ENCODE measurements around the gene AKAP12. TPM values are rescaled to one million over a fixed set of nuclear protein-coding genes. Genes with fewer than 3 reads are reported as not detected.

Gene AKAP12
- total RNA-seq, 1 experiment from 2014 or later = 109 TPM

GRCh38 chr6:151263035-151263434 is 23.3 kb downstream of the AKAP12 start:
- H2AFZ ChIP-seq (ENCODE audit: low read length) = no peak overlapping the region
- H3K36me3 ChIP-seq (ENCODE audit: low read depth, low read length) = no peaks in the 10 kb centered on the region
- no peaks in the 10 kb centered on the region for H3K9me3 ChIP-seq (ENCODE audit: low read length)
- H3K9me2 ChIP-seq (replicated peaks; ENCODE audit: low read length) = no peaks in the 10 kb centered on the region
- TF ChIP-seq, protein P1, sequence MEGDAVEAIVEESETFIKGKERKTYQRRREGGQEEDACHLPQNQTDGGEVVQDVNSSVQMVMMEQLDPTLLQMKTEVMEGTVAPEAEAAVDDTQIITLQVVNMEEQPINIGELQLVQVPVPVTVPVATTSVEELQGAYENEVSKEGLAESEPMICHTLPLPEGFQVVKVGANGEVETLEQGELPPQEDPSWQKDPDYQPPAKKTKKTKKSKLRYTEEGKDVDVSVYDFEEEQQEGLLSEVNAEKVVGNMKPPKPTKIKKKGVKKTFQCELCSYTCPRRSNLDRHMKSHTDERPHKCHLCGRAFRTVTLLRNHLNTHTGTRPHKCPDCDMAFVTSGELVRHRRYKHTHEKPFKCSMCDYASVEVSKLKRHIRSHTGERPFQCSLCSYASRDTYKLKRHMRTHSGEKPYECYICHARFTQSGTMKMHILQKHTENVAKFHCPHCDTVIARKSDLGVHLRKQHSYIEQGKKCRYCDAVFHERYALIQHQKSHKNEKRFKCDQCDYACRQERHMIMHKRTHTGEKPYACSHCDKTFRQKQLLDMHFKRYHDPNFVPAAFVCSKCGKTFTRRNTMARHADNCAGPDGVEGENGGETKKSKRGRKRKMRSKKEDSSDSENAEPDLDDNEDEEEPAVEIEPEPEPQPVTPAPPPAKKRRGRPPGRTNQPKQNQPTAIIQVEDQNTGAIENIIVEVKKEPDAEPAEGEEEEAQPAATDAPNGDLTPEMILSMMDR (conservative IDR thresholded peaks at IDR 0.05; ENCODE audit: low read depth, low read length) = no peak
- TF ChIP-seq EZH2phosphoT487 (IDR thresholded peaks at IDR 0.05; ENCODE audit: borderline replicate concordance, low read length) (no peak), EZH2 (IDR thresholded peaks at IDR 0.05; ENCODE audit: low read length, unreplicated experiment) (no peak)
- CTCF ChIA-PET = no interaction called here
- no peaks in the 10 kb centered on the region for H4K20me1 ChIP-seq (ENCODE audit: low read length)
- no peak overlapping the region for H3K9ac ChIP-seq (ENCODE audit: low read length)
- no peaks in the 10 kb centered on the region for H3K79me2 ChIP-seq (ENCODE audit: low read length)
- H3K4me2 ChIP-seq (ENCODE audit: low read length) = no peak overlapping the region
- intact Hi-C loops (cut with micrococcal nuclease) = no loop called here
- no peak overlapping the region for H3K27ac ChIP-seq (ENCODE audit: low read length)
- H3K4me1 ChIP-seq (ENCODE audit: insufficient read depth, low read length) = no peaks in the 10 kb centered on the region
- ATAC-seq (no peak), DNase-seq (no peak)
- no peaks in the 10 kb centered on the region for H3F3A ChIP-seq (ENCODE audit: low read length, unreplicated experiment)
- H3K27me3 ChIP-seq (ENCODE audit: low read length) = no peaks in the 10 kb centered on the region
- BruUV-seq (replicated peaks) = no TSS peak
- H3K4me3 ChIP-seq (ENCODE audit: low read length) = no peak overlapping the region
- POLR2A ChIA-PET (ENCODE audit: unreplicated experiment) = no interaction called here

GRCh38 chr6:151263967-151264366 is 24.2 kb downstream of the AKAP12 start:
- ChIA-PET POLR2A (ENCODE audit: unreplicated experiment) (no interaction called here), CTCF (no interaction called here)
- ATAC-seq = no peak
- Histone ChIP-seq H3K27ac (ENCODE audit: low read length) (no peak overlapping the region), H3K9ac (ENCODE audit: low read length) (no peak overlapping the region), H3F3A (ENCODE audit: low read length, unreplicated experiment) (no peaks in the 10 kb centered on the region), H3K36me3 (ENCODE audit: low read depth, low read length) (no peaks in the 10 kb centered on the region), H3K79me2 (ENCODE audit: low read length) (no peaks in the 10 kb centered on the region), H3K4me1 (ENCODE audit: insufficient read depth, low read length) (no peaks in the 10 kb centered on the region), H3K9me3 (ENCODE audit: low read length) (no peaks in the 10 kb centered on the region), H3K4me3 (ENCODE audit: low read length) (no peak overlapping the region), H3K9me2 (replicated peaks; ENCODE audit: low read length) (no peaks in the 10 kb centered on the region), H2AFZ (ENCODE audit: low read length) (no peak overlapping the region), H4K20me1 (ENCODE audit: low read length) (no peaks in the 10 kb centered on the region), H3K27me3 (ENCODE audit: low read length) (no peaks in the 10 kb centered on the region), H3K4me2 (ENCODE audit: low read length) (no peak overlapping the region)
- TF ChIP-seq, protein P1 (conservative IDR thresholded peaks at IDR 0.05; ENCODE audit: low read depth, low read length) = no peak
- TF ChIP-seq EZH2 (IDR thresholded peaks at IDR 0.05; ENCODE audit: low read length, unreplicated experiment) = no peak
- TF ChIP-seq EZH2phosphoT487 (IDR thresholded peaks at IDR 0.05; ENCODE audit: borderline replicate concordance, low read length) = no peak
- DNase-seq = no peak
- no TSS peak for BruUV-seq (replicated peaks)
- intact Hi-C loops (cut with micrococcal nuclease) = no loop called here

DNA sequence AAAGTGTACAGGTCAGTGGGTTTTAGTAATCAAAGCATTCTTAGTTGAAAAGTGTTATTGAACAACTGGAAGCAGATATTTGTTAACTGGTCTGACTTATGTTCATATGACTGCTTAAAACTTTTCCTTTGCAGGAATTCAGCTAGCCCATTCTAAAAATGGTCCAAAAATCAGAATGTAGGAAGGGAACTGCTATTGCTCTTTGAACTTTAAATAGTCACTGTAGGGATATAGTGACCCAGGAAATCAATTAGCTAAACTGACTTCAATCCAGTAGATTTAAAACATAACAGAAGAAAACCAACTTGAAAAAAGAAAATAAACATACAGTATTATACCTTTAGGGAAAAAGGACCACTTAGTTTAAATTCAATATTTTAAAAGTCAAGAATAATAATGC is 25.5 kb downstream of the AKAP12 start:
- intact Hi-C loops (cut with micrococcal nuclease) = no loop called here
- no peak overlapping the region for H3K4me3 ChIP-seq (ENCODE audit: low read length)
- no peaks in the 10 kb centered on the region for H3K4me1 ChIP-seq (ENCODE audit: insufficient read depth, low read length)
- H3K9me3 ChIP-seq (ENCODE audit: low read length) = no peaks in the 10 kb centered on the region
- H3K36me3 ChIP-seq (ENCODE audit: low read depth, low read length) = no peaks in the 10 kb centered on the region
- DNase-seq = no peak
- no peaks in the 10 kb centered on the region for H3F3A ChIP-seq (ENCODE audit: low read length, unreplicated experiment)
- no peak overlapping the region for H3K27ac ChIP-seq (ENCODE audit: low read length)
- no peaks in the 10 kb centered on the region for H3K9me2 ChIP-seq (replicated peaks; ENCODE audit: low read length)
- H3K27me3 ChIP-seq (ENCODE audit: low read length) = no peaks in the 10 kb centered on the region
- CTCF ChIA-PET = no interaction called here
- no peak for ATAC-seq
- H3K79me2 ChIP-seq (ENCODE audit: low read length) = 0 out of 2 replicates have a peak, but pooled peaks cover 4% of the 10 kb centered on the region
- no peak overlapping the region for H3K4me2 ChIP-seq (ENCODE audit: low read length)
- H3K9ac ChIP-seq (ENCODE audit: low read length) = no peak overlapping the region
- no peak for TF ChIP-seq EZH2phosphoT487 (IDR thresholded peaks at IDR 0.05; ENCODE audit: borderline replicate concordance, low read length)
- no peak for TF ChIP-seq EZH2 (IDR thresholded peaks at IDR 0.05; ENCODE audit: low read length, unreplicated experiment)
- TF ChIP-seq, protein P1 (conservative IDR thresholded peaks at IDR 0.05; ENCODE audit: low read depth, low read length) = no peak
- H4K20me1 ChIP-seq (ENCODE audit: low read length) = no peaks in the 10 kb centered on the region
- BruUV-seq (replicated peaks) = no TSS peak
- no peak overlapping the region for H2AFZ ChIP-seq (ENCODE audit: low read length)
- POLR2A ChIA-PET (ENCODE audit: unreplicated experiment) = no interaction called here

All from PC-3 (cell line).